K562 (cell line): ENCODE results near the gene SLC12A1. TPM values are rescaled to one million over a fixed set of nuclear protein-coding genes. Genes with fewer than 3 reads are reported as not detected.
A peak's percentile ranks its signal among the peaks of the same experiment; 100 is the strongest.

ENCODE experiments used
- ATF2 ChIP-seq: sonication (generic); formaldehyde crosslinking; IDR thresholded peaks from 2 replicates; pipeline ENCODE4 v1.8.1; 2022; ENCODE audit warnings: missing genetic modification reagents
- CBFA2T2 ChIP-seq: fragments of 450-650 bp; conservative IDR thresholded peaks from 2 replicates; pipeline ENCODE4 v1.6.1; 2017; ENCODE audit warnings: mild to moderate bottlenecking
- CEBPG ChIP-seq, 3 experiments: fragments of 200-800 bp in 1 of 3; sonication (Bioruptor generic) in 1 of 3; sonication (generic) in 1 of 3; formaldehyde crosslinking in 1 of 3; IDR thresholded peaks in 2 of 3; conservative IDR thresholded peaks in 1 of 3; 2 replicates each; pipeline versions ENCODE4 v1.6.1 to v1.8.0; 2016 to 2022; ENCODE audit warnings: missing compliant biosample characterization in 2 of 3, missing genetic modification characterization in 2 of 3, mild to moderate bottlenecking in 1 of 3, missing genetic modification reagents in 1 of 3
- MNT ChIP-seq, 2 experiments: fragments of 450-650 bp; conservative IDR thresholded peaks; 2 replicates each; pipeline ENCODE4 v1.6.1; 2017; ENCODE audit warnings: mild to moderate bottlenecking in 2 of 2, moderate library complexity in 2 of 2
- NBN ChIP-seq: fragments of 450-650 bp; IDR thresholded peaks from 2 replicates; pipeline ENCODE4 v1.6.1; 2016; ENCODE audit warnings: low read depth, mild to moderate bottlenecking
- POU5F1 ChIP-seq: fragments of 150-350 bp; IDR thresholded peaks from 2 replicates; pipeline ENCODE4 v1.6.1; 2014; ENCODE audit warnings: borderline replicate concordance, low read length, low read depth, mild to moderate bottlenecking; ENCODE audit not compliant: partially characterized antibody
- PRMT5 ChIP-seq: sonication (generic); formaldehyde crosslinking; IDR thresholded peaks from 2 replicates; pipeline ENCODE4 v1.5.0; 2020; ENCODE audit warnings: missing genetic modification reagents
- PRPF4 ChIP-seq: fragments of 200-400 bp; formaldehyde crosslinking; IDR thresholded peaks from one replicate; pipeline ENCODE4 v1.6.1; 2017; ENCODE audit warnings: low read length, low read depth, mild to moderate bottlenecking; ENCODE audit not compliant: insufficient read depth, poor library complexity, severe bottlenecking
- RB1 ChIP-seq: fragments of 450-650 bp; IDR thresholded peaks from 2 replicates; pipeline ENCODE4 v1.6.1; 2017; ENCODE audit warnings: low read depth, mild to moderate bottlenecking
- ZKSCAN1 ChIP-seq: fragments of 150-350 bp; IDR thresholded peaks from 2 replicates; pipeline ENCODE4 v1.6.1; 2016; ENCODE audit warnings: low read depth, low read length
- ZNF324 ChIP-seq: fragments of 250-450 bp; sonication (Bioruptor Pico); IDR thresholded peaks from 2 replicates; pipeline ENCODE4 v1.4.0; 2020; ENCODE audit warnings: mild to moderate bottlenecking
- ZNF511 ChIP-seq: sonication (generic); formaldehyde crosslinking; IDR thresholded peaks from 2 replicates; pipeline ENCODE4 v1.8.0; 2022; ENCODE audit warnings: mild to moderate bottlenecking, missing genetic modification reagents
- ZNF76 ChIP-seq: fragments of 250-450 bp; sonication (Bioruptor Pico); IDR thresholded peaks from 2 replicates; pipeline ENCODE4 v1.4.0; 2020; ENCODE audit warnings: mild to moderate bottlenecking, moderate library complexity, borderline replicate concordance
- polyA plus RNA-seq, 8 experiments: library from polyadenylated mRNA; depleted of rRNA in 4 of 8; stranded (reverse) in 5 of 8; unstranded in 3 of 8; fragments of >200 nt; fragmentation: Nextera tagmentation in 2 of 8; fragmentation: Illumina TruSeq in 1 of 8; extraction: Ambion mirVana in 2 of 8; extraction: Trizol in 1 of 8; gene quantifications; 2 replicates each; pipeline versions ENCODE4 v1.2.1 to v1.2.3, GENCODE V29; 2011 to 2014; ENCODE audit warnings: inconsistent platforms in 1 of 8, missing spikeins in 1 of 8
- total RNA-seq, 7 experiments: library from RNA; depleted of rRNA in 6 of 7; stranded (reverse); fragments of >200 nt in 6 of 7; fragmentation: Illumina TruSeq in 2 of 7; extraction: Trizol in 2 of 7; gene quantifications; 2 replicates each; pipeline versions ENCODE4 v1.2.1 to v1.2.3, GENCODE V29; 2011 to 2021; ENCODE audit warnings: low replicate concordance in 1 of 7
- TF ChIP-seq, protein P1 (sequence below): fragments of 450-650 bp; IDR thresholded peaks from 2 replicates; pipeline ENCODE4 v1.6.1; 2017; ENCODE audit warnings: antibody characterized with exemption, mild to moderate bottlenecking
- TF ChIP-seq, protein P2 (sequence below): fragments of 250-450 bp; sonication (Bioruptor Pico); IDR thresholded peaks from 2 replicates; pipeline ENCODE4 v1.8.0; 2022; ENCODE audit warnings: inconsistent platforms, mild to moderate bottlenecking, moderate library complexity, borderline replicate concordance

Gene SLC12A1
- total and polyA plus RNA-seq, 9 of the 15 experiments (the other 6 are each of a cell fraction or from before 2014, with no cell fraction given), result not detected

DNA sequence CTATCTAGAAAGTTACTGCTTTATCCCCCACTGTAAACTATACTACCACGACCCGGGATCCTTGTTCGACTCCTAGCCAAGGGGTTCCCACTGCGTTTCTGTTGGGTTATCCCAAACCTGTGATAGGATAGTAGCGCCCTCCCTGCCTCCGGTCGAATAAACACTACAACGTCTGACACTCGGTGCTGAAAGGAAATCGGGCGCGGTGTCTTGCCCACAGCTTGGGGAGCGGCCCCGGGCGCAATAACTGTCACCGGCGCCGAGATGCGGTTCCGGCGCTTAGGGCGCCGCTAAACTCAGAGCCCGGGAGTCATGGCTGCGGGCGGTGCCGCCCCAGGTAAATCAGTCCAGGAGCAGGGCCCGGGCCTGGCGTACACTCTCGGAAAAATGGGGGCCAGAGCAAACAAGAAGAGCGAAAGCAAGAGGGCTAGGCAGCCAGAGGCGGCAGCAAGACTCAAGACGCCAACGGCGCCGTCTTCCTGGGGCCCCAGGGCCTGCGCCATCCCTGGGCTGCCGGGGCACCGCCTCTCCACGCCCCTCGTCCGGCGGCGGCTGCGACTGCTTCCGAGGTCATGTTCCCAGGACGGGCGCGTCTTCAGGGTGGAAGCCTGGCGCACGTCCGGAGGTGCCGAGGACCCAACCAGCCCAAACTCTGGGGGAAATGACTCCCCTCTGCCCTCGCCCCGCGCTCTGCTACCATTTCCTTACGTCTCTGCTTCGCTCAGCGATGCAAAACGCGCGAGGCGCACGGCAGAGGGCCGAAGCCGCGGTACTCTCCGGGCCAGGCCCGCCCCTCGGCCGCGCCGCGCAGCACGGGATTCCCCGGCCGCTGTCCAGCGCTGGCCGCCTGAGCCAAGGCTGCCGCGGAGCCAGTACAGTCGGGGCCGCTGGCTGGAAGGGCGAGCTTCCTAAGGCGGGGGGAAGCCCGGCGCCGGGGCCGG lies 125.0 kb downstream of the SLC12A1 start, which contains the start of gene DUT (continued):
- TF ChIP-seq ZKSCAN1, result no peak
- TF ChIP-seq PRMT5 (CRISPR knock-in tag), result 0 out of 2 replicates have a peak, but pooled peaks have one; percentile 20
- TF ChIP-seq, protein P1, sequence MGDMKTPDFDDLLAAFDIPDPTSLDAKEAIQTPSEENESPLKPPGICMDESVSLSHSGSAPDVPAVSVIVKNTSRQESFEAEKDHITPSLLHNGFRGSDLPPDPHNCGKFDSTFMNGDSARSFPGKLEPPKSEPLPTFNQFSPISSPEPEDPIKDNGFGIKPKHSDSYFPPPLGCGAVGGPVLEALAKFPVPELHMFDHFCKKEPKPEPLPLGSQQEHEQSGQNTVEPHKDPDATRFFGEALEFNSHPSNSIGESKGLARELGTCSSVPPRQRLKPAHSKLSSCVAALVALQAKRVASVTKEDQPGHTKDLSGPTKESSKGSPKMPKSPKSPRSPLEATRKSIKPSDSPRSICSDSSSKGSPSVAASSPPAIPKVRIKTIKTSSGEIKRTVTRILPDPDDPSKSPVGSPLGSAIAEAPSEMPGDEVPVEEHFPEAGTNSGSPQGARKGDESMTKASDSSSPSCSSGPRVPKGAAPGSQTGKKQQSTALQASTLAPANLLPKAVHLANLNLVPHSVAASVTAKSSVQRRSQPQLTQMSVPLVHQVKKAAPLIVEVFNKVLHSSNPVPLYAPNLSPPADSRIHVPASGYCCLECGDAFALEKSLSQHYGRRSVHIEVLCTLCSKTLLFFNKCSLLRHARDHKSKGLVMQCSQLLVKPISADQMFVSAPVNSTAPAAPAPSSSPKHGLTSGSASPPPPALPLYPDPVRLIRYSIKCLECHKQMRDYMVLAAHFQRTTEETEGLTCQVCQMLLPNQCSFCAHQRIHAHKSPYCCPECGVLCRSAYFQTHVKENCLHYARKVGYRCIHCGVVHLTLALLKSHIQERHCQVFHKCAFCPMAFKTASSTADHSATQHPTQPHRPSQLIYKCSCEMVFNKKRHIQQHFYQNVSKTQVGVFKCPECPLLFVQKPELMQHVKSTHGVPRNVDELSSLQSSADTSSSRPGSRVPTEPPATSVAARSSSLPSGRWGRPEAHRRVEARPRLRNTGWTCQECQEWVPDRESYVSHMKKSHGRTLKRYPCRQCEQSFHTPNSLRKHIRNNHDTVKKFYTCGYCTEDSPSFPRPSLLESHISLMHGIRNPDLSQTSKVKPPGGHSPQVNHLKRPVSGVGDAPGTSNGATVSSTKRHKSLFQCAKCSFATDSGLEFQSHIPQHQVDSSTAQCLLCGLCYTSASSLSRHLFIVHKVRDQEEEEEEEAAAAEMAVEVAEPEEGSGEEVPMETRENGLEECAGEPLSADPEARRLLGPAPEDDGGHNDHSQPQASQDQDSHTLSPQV, result no peak
- TF ChIP-seq CEBPG (CRISPR knock-in tag; IDR thresholded peaks at IDR 0.05), result no peak
- no peak for TF ChIP-seq CEBPG (tag; conservative IDR thresholded peaks at IDR 0.05 in 1 of 2, IDR thresholded peaks at IDR 0.05 in 1 of 2)
- no peak for TF ChIP-seq NBN
- 0 out of 2 replicates have a peak, but pooled peaks have one; percentile 51 for TF ChIP-seq ATF2 (CRISPR knock-in tag)
- TF ChIP-seq POU5F1, result no peak
- TF ChIP-seq ZNF324, result no peak
- TF ChIP-seq, protein P2, sequence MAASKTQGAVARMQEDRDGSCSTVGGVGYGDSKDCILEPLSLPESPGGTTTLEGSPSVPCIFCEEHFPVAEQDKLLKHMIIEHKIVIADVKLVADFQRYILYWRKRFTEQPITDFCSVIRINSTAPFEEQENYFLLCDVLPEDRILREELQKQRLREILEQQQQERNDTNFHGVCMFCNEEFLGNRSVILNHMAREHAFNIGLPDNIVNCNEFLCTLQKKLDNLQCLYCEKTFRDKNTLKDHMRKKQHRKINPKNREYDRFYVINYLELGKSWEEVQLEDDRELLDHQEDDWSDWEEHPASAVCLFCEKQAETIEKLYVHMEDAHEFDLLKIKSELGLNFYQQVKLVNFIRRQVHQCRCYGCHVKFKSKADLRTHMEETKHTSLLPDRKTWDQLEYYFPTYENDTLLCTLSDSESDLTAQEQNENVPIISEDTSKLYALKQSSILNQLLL (CRISPR knock-in tag), result no peak
- 0 out of 2 replicates have a peak, but pooled peaks have one; percentile 31 for TF ChIP-seq ZNF76 (CRISPR knock-in tag)
- peak; percentile 41 for TF ChIP-seq RB1
- TF ChIP-seq ZNF511 (CRISPR knock-in tag), result peak; percentile 36; the same call in 1 of the 2 replicates
- no peak for TF ChIP-seq CBFA2T2
- TF ChIP-seq PRPF4, result no peak
- TF ChIP-seq MNT (conservative IDR thresholded peaks at IDR 0.05), result peak; percentile 73 to 95
